Caco-2 (cell line): Measurements from ENCODE around the gene RAB26. TPM values are rescaled to one million over a fixed set of nuclear protein-coding genes. Genes with fewer than 3 reads are reported as not detected.

Experiments used
- BruUV-seq: library from RNA; stranded (reverse); fragments of 400-500 nt; replicated peaks from 2 replicates; lab custom pipeline; 2021; lab: Mats Ljungman, UMichigan
- CTCF ChIA-PET: fragments of 300-600 bp; sonication (Branson Sonifier 250); formaldehyde crosslinking; loops from one replicate; lab custom pipeline; 2022; ENCODE audit warnings: antibody characterized with exemption; lab: Charles Lee
- POLR2A ChIA-PET: fragments of 300-600 bp; sonication (Branson Sonifier 250); formaldehyde crosslinking; loops from one replicate; lab custom pipeline; 2022; ENCODE audit warnings: antibody characterized with exemption; lab: Charles Lee
- DNase-seq, 2 experiments: peaks; one replicate each; pipeline versions ENCODE4 v3.0.0 to v3.0.0-alpha.2; 2020 to 2022
- H3K27me3 ChIP-seq: replicated peaks from 2 replicates; pipeline ENCODE4 v1.6.0; 2011; ENCODE audit warnings: low read length; ENCODE audit not compliant: control insufficient read depth, insufficient read depth
- H3K36me3 ChIP-seq: 2 replicates; pipeline ENCODE4 v1.5.1; 2011; ENCODE audit warnings: low read length; ENCODE audit not compliant: control insufficient read depth, insufficient read depth
- H3K4me1 ChIP-seq: fragments of 250-450 bp; sonication (Bioruptor Pico); 2 replicates; pipeline ENCODE4 v1.5.1; 2020; ENCODE audit warnings: mild to moderate bottlenecking
- H3K4me3 ChIP-seq: 2 replicates; pipeline ENCODE4 v1.5.1; 2011; ENCODE audit warnings: low read depth, mild to moderate bottlenecking, control low read depth, low read length
- H3K9me3 ChIP-seq: fragments of 250-450 bp; sonication (Bioruptor Pico); 2 replicates; pipeline ENCODE4 v1.5.1; 2020; ENCODE audit warnings: mild to moderate bottlenecking, moderate library complexity
- H3K27ac Mint-ChIP-seq: one replicate; pipeline ENCODE4 v1.8.0; 2022; ENCODE audit warnings: mixed read lengths; ENCODE audit not compliant: unreplicated experiment
- H3K27me3 Mint-ChIP-seq: one replicate; pipeline ENCODE4 v1.8.0; 2022; ENCODE audit warnings: mixed read lengths; ENCODE audit not compliant: insufficient read depth, unreplicated experiment
- H3K36me3 Mint-ChIP-seq: one replicate; pipeline ENCODE4 v1.8.0; 2022; ENCODE audit warnings: mild to moderate bottlenecking, mixed read lengths; ENCODE audit not compliant: insufficient read depth, unreplicated experiment
- H3K4me1 Mint-ChIP-seq: one replicate; pipeline ENCODE4 v1.8.0; 2022; ENCODE audit warnings: low read depth, mixed read lengths; ENCODE audit not compliant: unreplicated experiment
- H3K4me3 Mint-ChIP-seq: one replicate; pipeline ENCODE4 v1.8.0; 2022; ENCODE audit warnings: mild to moderate bottlenecking, moderate library complexity, mixed read lengths; ENCODE audit not compliant: unreplicated experiment
- H3K9me3 Mint-ChIP-seq: one replicate; pipeline ENCODE4 v1.8.0; 2022; ENCODE audit warnings: mixed read lengths; ENCODE audit not compliant: unreplicated experiment
- CTCF ChIP-seq, 2 experiments: fragments of 200-600 bp in 1 of 2; IDR thresholded peaks; 1 replicate in 1 of 2; 2 replicates in 1 of 2; pipeline versions ENCODE4 v1.5.1 to v1.8.0; 2011 to 2022; ENCODE audit warnings: antibody characterized with exemption in 1 of 2, control low read depth in 1 of 2, inconsistent platforms in 1 of 2, low read depth in 1 of 2, low read length in 1 of 2, mild to moderate bottlenecking in 1 of 2, moderate library complexity in 1 of 2; ENCODE audit not compliant: insufficient read depth in 1 of 2, severe bottlenecking in 1 of 2, unreplicated experiment in 1 of 2
- intact Hi-C: fragments of 100-400 bp; cut with micrococcal nuclease; formaldehyde crosslinking; loops from one replicate; pipeline ENCODE4 v1.10.0; 2022; ENCODE audit not compliant: unreplicated experiment
- total RNA-seq: library from RNA; stranded (reverse); gene quantifications from 2 replicates; pipeline ENCODE4 v1.2.3, GENCODE V29; 2022

Gene RAB26
- total RNA-seq, 1 experiment from 2014 or later, result 1.0 TPM

- Histone ChIP-seq H3K4me3 (peak overlapping the region; percentile 92), H3K4me1 (peaks cover 53% of the 10 kb centered on the region), H3K27me3 (no peaks in the 10 kb centered on the region), H3K9me3 (no peaks in the 10 kb centered on the region), H3K36me3 (peaks cover 8% of the 10 kb centered on the region)
- H3K4me3 Mint-ChIP-seq, result peak overlapping the region; percentile 80
- CTCF ChIA-PET, result interaction anchor here (0.6 kb wide), 1 partner anchor 322 kb away, joined by 4 read pairs; no protein-coding TSS in a partner anchor
- POLR2A ChIA-PET, result no interaction called here
- no TSS peak for BruUV-seq
- peaks cover 3% of the 10 kb centered on the region for H3K27me3 Mint-ChIP-seq
- no peaks in the 10 kb centered on the region for H3K9me3 Mint-ChIP-seq
- no peak for DNase-seq
- peak overlapping the region; percentile 96 for H3K27ac Mint-ChIP-seq
- no peak for TF ChIP-seq CTCF (IDR thresholded peaks at IDR 0.05; ENCODE audit: insufficient read depth in 1 of 2, low read depth in 1 of 2, low read length in 1 of 2, severe bottlenecking in 1 of 2, unreplicated experiment in 1 of 2)
- peaks cover 35% of the 10 kb centered on the region for H3K4me1 Mint-ChIP-seq
- peaks cover 63% of the 10 kb centered on the region for H3K36me3 Mint-ChIP-seq
- intact Hi-C loops, result no loop called here
Observed at GRCh38 chr16:2152695-2153506, 4.5 kb downstream of the RAB26 start.

- H3K36me3 ChIP-seq, result peaks cover 8% of the 10 kb centered on the region
- POLR2A ChIA-PET, result interaction anchor here (0.5 to 1.9 kb wide), 16 partner anchors 8 to 372 kb away, joined by 3 to 20 read pairs (median 10); partner anchors contain the start of genes ECI1, FAHD1, HAGH and NTHL1
- H3K9me3 ChIP-seq, result no peaks in the 10 kb centered on the region
- peak overlapping the region; percentile 96 for H3K27ac Mint-ChIP-seq
- peaks cover 30% of the 10 kb centered on the region for H3K4me1 Mint-ChIP-seq
- peaks cover 3% of the 10 kb centered on the region for H3K27me3 Mint-ChIP-seq
- no peak for TF ChIP-seq CTCF (IDR thresholded peaks at IDR 0.05; ENCODE audit: insufficient read depth in 1 of 2, low read depth in 1 of 2, low read length in 1 of 2, severe bottlenecking in 1 of 2, unreplicated experiment in 1 of 2)
- BruUV-seq, result TSS peak; percentile 93
- H3K4me3 ChIP-seq, result peak overlapping the region; percentile 92
- H3K9me3 Mint-ChIP-seq, result no peaks in the 10 kb centered on the region
- no peak for DNase-seq
- H3K4me3 Mint-ChIP-seq, result peak overlapping the region; percentile 80
- peaks cover 53% of the 10 kb centered on the region for H3K4me1 ChIP-seq
- intact Hi-C loops, result no loop called here
- no peaks in the 10 kb centered on the region for H3K27me3 ChIP-seq
- CTCF ChIA-PET, result interaction anchor here (0.9 to 1.2 kb wide), 5 partner anchors 14 to 448 kb away, joined by 3 to 10 read pairs (median 3); partner anchors contain the start of gene MAPK8IP3
- H3K36me3 Mint-ChIP-seq, result peaks cover 58% of the 10 kb centered on the region
Observed at GRCh38 chr16:2154533-2155090, 6.2 kb downstream of the RAB26 start.
